GM21529 (cell line): ENCODE results near the gene OSBPL6.
"Not testable (repeated sequence)": the region's sequence is repeated elsewhere in the genome, so short reads cannot be mapped to it uniquely, and the experiment has no call there.

ENCODE experiments used
- ATAC-seq: cut with Tn5 transposase; IDR thresholded peaks from one replicate; pipeline ENCODE4 v1.9.1; 2021; ENCODE audit not compliant: unreplicated experiment

The OSBPL6 gene

GRCh38 chr2:178296394-178297090, 102.2 kb downstream of the OSBPL6 start:
- no peak for ATAC-seq

- no peak for ATAC-seq
Observed at GRCh38 chr2:178297091-178297411, 102.7 kb downstream of the OSBPL6 start.

- no peak for ATAC-seq
Observed at GRCh38 chr2:178298785-178299212, 104.5 kb downstream of the OSBPL6 start.

GRCh38 chr2:178301649-178302238, 107.4 kb downstream of the OSBPL6 start:
- ATAC-seq: no peak

GRCh38 chr2:178304333-178304732, 110.0 kb downstream of the OSBPL6 start:
- ATAC-seq: no peak

GRCh38 chr2:178306352-178307073, 112.2 kb downstream of the OSBPL6 start:
- peak; percentile 99 for ATAC-seq

GRCh38 chr2:178307650-178308049, 113.3 kb downstream of the OSBPL6 start:
- no peak for ATAC-seq

- ATAC-seq: no peak
Observed at GRCh38 chr2:178309541-178309940, 115.2 kb downstream of the OSBPL6 start.

GRCh38 chr2:178315078-178315477, 120.8 kb downstream of the OSBPL6 start:
- ATAC-seq: no peak

GRCh38 chr2:178315488-178315948, 121.2 kb downstream of the OSBPL6 start:
- no peak for ATAC-seq

GRCh38 chr2:178317811-178318210, 123.5 kb downstream of the OSBPL6 start:
- ATAC-seq: no peak

- ATAC-seq: no peak
Observed at GRCh38 chr2:178320011-178320585, 125.8 kb downstream of the OSBPL6 start.

GRCh38 chr2:178322068-178322467, 127.8 kb downstream of the OSBPL6 start:
- no peak for ATAC-seq

GRCh38 chr2:178323331-178323730, 129.0 kb downstream of the OSBPL6 start:
- not testable (repeated sequence) for ATAC-seq

- no peak for ATAC-seq
Observed at GRCh38 chr2:178324077-178324476, 129.8 kb downstream of the OSBPL6 start.

- ATAC-seq: no peak
Observed at GRCh38 chr2:178325268-178325667, 131.0 kb downstream of the OSBPL6 start.

- ATAC-seq: no peak
Observed at GRCh38 chr2:178327516-178327915, 133.2 kb downstream of the OSBPL6 start.

- no peak for ATAC-seq
Observed at GRCh38 chr2:178328037-178328436, 133.7 kb downstream of the OSBPL6 start.

GRCh38 chr2:178330175-178331017, 136.1 kb downstream of the OSBPL6 start:
- ATAC-seq: no peak

- no peak for ATAC-seq
Observed at GRCh38 chr2:178331474-178332432, 137.4 kb downstream of the OSBPL6 start.
